Mucosa of rectum (tissue), 2 donors: ENCODE results near the gene NQO2.
"Not testable (repeated sequence)": the region's sequence is repeated elsewhere in the genome, so short reads cannot be mapped to it uniquely, and the experiment has no call there.

Experiments used
- H3K27ac ChIP-seq, 2 donors: one replicate each; pipeline ENCODE4 v1.7.0; 2013; ENCODE audit warnings: inconsistent platforms in 2 of 2, low read depth in 2 of 2, low read length in 2 of 2
- H3K27me3 ChIP-seq, 2 donors: one replicate each; pipeline ENCODE4 v1.7.0; 2013; ENCODE audit warnings: low read length in 2 of 2; ENCODE audit not compliant: control insufficient read depth in 2 of 2, insufficient read depth in 2 of 2
- H3K36me3 ChIP-seq, 2 donors: one replicate each; pipeline ENCODE4 v1.7.0; 2013; ENCODE audit warnings: low read length in 2 of 2; ENCODE audit not compliant: control insufficient read depth in 2 of 2, insufficient read depth in 2 of 2
- H3K4me1 ChIP-seq, 2 donors: one replicate each; pipeline ENCODE4 v1.7.0; 2013; ENCODE audit warnings: low read length in 2 of 2, mild to moderate bottlenecking in 1 of 2; ENCODE audit not compliant: control insufficient read depth in 2 of 2, insufficient read depth in 2 of 2
- H3K4me3 ChIP-seq, 2 donors: one replicate each; pipeline ENCODE4 v1.7.0; 2013; ENCODE audit warnings: low read length in 2 of 2
- H3K9ac ChIP-seq, 2 donors: one replicate each; pipeline ENCODE4 v1.7.0; 2013; ENCODE audit warnings: low read length in 2 of 2, low read depth in 1 of 2, mild to moderate bottlenecking in 1 of 2
- H3K9me3 ChIP-seq, 2 donors: one replicate each; pipeline ENCODE4 v1.7.0; 2013; ENCODE audit warnings: low read length in 2 of 2; ENCODE audit not compliant: control insufficient read depth in 2 of 2
- donor health status: healthy.
- donor health status: Normal muscosa, but diverticular disease.

The NQO2 gene

DNA sequence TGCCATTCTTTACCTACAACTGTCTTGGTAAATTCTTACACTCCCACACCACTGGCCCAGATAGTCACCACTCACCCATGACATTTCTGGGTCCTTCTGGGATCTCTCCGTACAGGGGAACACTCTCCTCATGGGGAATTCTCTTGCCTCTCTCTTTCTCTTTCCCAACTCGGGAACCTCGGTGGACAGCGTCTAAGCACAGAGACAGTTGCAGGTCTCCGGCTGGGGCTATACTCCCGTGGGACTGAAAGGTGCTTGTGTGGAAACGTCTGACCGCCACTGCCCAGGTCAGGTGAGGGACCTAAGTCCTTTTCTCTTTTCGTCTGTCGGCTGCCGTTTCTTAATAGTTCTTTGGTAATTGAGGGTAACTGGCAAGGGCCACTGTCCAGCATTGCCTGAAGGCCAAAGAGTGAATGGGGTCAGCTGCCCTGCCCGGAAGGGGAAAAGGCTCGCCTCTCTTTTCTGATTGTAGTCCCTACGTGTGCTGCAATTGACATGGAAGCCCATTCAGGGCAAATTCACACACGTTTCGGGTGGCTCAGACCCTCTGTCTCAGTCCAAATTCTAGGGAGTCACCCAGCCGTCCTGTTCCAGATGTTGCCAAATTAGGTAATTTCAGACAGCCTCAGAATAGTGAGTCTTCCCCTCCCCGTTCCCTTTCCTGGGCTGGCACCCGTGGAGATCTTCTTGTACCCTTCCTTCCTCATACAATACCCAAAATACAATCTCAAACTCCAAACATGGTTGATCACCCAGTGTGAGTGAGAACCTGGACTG lies 37.4 kb downstream of the NQO2 start:
- no peak overlapping the region for H3K27ac ChIP-seq
- H3K27me3 ChIP-seq = no peaks in the 10 kb centered on the region
- H3K4me1 ChIP-seq = no peaks in the 10 kb centered on the region
- H3K9ac ChIP-seq = no peak overlapping the region
- H3K4me3 ChIP-seq = no peak overlapping the region
- no peaks in the 10 kb centered on the region for H3K36me3 ChIP-seq
- H3K9me3 ChIP-seq = no peaks in the 10 kb centered on the region

DNA sequence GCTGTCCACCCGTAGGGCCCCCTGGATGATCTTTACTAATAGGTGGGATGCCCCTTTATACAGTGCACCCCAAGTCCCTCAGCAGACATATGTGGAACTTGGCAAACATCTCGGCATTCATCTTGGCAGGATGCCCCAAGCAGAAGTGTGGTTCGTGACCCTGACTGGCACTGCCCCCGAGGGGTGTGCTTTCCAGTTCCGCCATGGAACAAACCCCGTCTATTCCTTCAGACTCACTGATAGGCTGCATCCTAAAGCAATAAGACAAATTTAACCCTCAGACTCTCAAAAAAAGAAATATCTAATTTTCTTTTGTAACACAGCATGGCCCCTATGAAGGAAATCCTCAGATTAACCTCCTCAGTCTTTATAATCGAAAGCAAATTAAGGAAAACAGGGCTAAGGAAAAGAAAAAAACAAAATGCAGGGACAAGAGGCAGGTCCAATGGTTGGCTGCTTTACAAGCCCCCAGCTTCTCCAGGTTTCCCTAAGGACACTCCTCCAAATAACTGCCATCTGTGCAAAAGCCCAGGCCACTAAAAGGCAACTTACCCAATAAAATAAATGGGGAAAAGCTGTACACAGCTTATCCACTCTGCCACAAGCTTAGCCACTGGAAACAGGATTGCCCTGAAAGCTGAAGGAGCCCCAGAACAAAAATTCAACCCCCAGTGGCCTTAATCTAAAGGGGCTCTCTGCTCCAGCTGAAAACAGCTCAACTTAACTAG lies 38.1 kb downstream of the NQO2 start:
- H3K36me3 ChIP-seq = no peaks in the 10 kb centered on the region
- H3K27ac ChIP-seq = no peak overlapping the region
- no peaks in the 10 kb centered on the region for H3K4me1 ChIP-seq
- H3K4me3 ChIP-seq = no peak overlapping the region
- no peaks in the 10 kb centered on the region for H3K27me3 ChIP-seq
- no peaks in the 10 kb centered on the region for H3K9me3 ChIP-seq
- no peak overlapping the region for H3K9ac ChIP-seq

DNA sequence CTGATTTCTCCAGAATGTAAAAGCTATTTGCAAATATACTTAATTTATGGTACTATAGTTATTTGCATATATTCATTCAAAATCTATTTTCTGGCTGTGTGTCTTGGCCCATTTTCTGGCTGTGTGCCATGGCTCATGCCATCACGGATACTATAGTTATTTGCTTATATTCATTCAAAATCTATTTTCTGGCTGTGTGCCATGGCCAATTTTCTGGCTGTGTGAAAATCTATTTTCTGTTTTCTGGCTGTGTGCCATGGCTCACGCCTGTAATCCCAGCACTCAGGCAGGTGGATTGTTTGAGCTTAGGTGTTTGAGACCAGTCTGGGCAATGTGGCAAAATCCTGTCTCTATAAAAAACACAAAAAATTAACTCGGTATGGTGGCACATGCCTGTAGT lies 39.7 kb downstream of the NQO2 start:
- Histone ChIP-seq H3K4me3 (no peak overlapping the region), H3K27ac (no peak overlapping the region), H3K9me3 (no peaks in the 10 kb centered on the region), H3K9ac (no peak overlapping the region), H3K4me1 (no peaks in the 10 kb centered on the region), H3K36me3 (no peaks in the 10 kb centered on the region), H3K27me3 (no peaks in the 10 kb centered on the region)

DNA sequence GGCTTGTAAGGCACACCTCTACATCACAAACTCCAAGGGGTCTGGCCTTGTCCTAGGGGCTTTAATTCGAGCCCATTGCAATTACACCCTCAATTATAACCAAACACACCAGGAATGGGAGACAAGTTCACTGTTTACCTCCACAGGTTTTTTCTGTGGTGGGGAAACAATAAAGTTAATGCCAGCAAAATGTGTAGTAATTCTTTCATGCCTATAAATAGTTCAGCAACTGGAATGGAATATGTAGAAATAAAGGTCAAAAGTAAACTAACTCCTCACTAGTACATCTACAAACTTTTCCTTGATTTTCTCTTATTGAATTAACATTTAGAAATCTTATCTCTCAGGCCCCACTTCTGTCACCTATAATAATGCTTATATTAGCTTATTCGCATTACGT lies 41.5 kb downstream of the NQO2 start:
- Histone ChIP-seq H3K9me3 (no peaks in the 10 kb centered on the region), H3K4me1 (no peaks in the 10 kb centered on the region), H3K9ac (no peak overlapping the region), H3K27ac (no peak overlapping the region), H3K36me3 (no peaks in the 10 kb centered on the region), H3K4me3 (no peak overlapping the region), H3K27me3 (no peaks in the 10 kb centered on the region)

DNA sequence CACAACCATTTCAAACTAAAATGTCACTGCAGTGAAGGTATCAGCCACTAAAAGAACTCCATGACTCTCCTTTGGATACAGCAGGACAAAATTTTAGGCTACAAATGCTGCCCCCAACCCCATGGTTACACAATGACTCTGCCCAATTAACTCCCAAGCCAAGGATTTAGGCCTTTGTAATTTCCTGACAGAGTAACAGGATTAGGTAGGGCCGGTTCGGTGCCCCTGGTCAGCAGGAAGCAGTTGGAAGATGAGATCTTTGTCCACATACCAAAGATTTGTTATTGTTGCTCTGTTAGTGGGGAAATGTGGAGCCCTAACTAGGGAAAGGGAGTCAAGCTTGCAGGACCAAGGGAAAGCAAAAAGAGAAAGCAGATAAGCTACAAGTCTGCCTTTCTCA lies 41.9 kb downstream of the NQO2 start:
- Histone ChIP-seq H3K36me3 (no peaks in the 10 kb centered on the region), H3K9me3 (no peaks in the 10 kb centered on the region), H3K9ac (no peak overlapping the region), H3K4me3 (no peak overlapping the region), H3K4me1 (no peaks in the 10 kb centered on the region), H3K27ac (no peak overlapping the region), H3K27me3 (no peaks in the 10 kb centered on the region)

DNA sequence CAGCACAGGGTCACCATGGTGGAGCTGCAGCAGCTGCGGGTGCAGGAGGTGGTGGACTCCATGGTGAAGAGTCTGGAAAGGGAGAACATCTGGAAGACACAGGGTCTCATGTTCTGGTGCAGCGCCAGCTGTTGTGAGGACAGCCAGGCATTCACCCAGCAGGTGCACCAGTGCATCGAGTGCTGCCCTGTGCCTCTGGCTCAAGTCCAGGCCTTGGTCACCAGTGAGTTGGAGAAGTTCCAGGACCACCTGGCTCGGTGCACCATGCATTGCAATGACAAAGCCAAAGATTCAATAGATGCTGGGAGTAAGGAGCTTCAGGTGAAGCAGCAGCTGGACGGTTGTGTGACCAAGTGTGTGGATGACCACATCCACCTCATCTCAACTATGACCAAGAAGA lies 45.7 kb downstream of the NQO2 start:
- Histone ChIP-seq H3K27ac (no peak overlapping the region), H3K27me3 (no peaks in the 10 kb centered on the region), H3K9ac (no peak overlapping the region), H3K36me3 (no peaks in the 10 kb centered on the region), H3K4me1 (no peaks in the 10 kb centered on the region), H3K4me3 (no peak overlapping the region), H3K9me3 (no peaks in the 10 kb centered on the region)

DNA sequence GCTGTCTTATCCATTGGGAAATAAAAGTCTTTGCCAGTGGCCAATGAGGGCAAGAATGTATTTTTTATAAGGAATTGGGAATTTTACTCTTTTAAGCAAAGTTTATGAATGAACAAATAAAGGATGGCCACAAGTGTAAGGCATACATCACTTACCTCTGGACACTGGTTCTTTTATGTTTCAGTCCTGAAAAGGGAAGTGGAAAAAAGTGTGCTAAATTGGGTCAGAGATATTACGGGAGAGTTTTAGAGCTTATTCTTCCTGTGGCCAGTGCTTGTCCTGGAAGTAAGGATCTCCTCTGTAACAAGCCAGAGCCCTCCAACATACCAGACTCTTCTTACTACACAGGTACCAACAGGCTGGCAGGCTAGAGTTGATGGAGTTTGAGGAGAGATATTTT lies 46.1 kb downstream of the NQO2 start:
- no peaks in the 10 kb centered on the region for H3K36me3 ChIP-seq
- no peaks in the 10 kb centered on the region for H3K27me3 ChIP-seq
- H3K4me3 ChIP-seq = no peak overlapping the region
- no peak overlapping the region for H3K9ac ChIP-seq
- H3K9me3 ChIP-seq = no peaks in the 10 kb centered on the region
- H3K4me1 ChIP-seq = no peaks in the 10 kb centered on the region
- no peak overlapping the region for H3K27ac ChIP-seq

DNA sequence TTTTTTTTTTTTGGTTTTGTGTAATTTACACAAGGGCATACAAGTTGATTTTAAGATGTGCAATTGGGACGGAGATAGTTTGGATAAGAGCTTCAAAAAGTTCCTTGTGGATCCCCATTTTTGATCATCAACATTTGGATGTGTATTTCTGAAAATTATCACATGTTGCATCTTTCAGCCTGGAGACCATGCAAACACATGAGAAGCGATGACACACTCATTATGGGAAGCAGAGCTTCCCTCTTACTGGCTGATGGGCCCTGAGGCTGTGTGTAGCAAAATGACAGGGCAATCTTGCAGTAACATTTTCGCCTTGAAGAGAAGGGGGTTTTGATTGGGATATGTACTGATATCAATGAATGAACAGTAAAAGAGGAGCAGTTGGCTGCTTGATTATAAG lies 46.6 kb downstream of the NQO2 start:
- no peaks in the 10 kb centered on the region for H3K9me3 ChIP-seq
- no peaks in the 10 kb centered on the region for H3K36me3 ChIP-seq
- H3K4me1 ChIP-seq = no peaks in the 10 kb centered on the region
- H3K4me3 ChIP-seq = no peak overlapping the region
- no peaks in the 10 kb centered on the region for H3K27me3 ChIP-seq
- no peak overlapping the region for H3K9ac ChIP-seq
- H3K27ac ChIP-seq = no peak overlapping the region

DNA sequence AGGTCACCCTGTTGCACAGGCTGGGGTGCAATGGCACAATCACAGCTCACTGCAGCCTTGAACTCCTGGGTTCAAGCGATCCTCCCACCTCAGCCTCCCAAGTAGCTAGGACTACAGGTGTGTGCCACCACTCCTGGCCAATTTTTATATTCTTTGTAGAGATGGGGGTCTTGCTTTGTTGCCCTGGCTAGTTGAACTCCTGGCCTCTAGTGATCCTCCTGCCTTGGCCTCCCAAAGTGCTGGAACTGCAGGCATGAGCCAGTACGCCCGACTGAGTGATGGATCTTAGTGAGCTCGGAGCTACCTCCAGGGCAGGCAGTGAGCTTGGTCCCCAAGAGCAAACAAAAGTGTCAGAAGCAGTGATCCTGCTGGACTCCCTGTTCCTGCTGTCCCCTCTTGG lies 48.3 kb downstream of the NQO2 start:
- not testable (repeated sequence) for H3K9me3 ChIP-seq

DNA sequence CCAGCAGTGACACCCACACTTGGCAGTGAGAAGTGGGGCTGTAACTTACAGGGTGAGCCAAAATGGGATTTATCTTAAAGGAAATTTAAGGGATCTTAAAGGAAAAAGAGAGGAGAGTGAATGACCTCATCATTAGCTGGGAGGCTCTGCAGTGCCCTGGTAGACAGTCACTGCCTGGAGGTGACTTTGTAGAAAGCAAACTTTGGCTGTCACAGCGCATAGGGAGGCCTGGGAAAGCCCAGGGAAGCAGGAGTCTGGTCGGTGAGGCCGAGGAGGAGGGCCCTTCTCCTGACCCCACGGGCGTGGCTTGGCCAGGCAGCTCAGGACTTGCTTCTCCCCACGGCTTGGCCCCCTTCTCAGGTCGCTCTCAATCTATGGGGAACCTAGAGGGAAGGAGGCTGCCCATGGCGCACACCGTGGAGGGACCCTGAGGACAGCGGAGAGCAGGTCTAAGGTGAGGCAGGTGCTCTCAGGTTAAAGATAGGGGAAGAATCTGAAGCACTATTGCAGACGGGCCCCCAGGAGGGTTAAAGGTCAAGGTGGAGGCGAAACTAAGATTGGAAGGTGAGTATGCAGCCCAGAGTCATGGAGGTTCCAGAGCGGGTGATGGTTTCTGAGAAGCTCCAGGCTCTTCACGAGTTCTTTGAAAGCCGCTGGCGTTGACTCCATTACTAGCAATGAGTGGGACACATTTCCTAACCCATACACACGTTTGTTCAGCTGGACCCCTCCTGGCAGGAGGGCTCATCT lies 53.0 kb downstream of the NQO2 start:
- no peak overlapping the region for H3K9ac ChIP-seq
- peaks cover 4% of the 10 kb centered on the region in 2 donors for H3K4me1 ChIP-seq
- H3K4me3 ChIP-seq = peak overlapping the region; percentile 72
- H3K36me3 ChIP-seq = no peaks in the 10 kb centered on the region
- no peaks in the 10 kb centered on the region for H3K9me3 ChIP-seq
- no peaks in the 10 kb centered on the region for H3K27me3 ChIP-seq
- H3K27ac ChIP-seq = no peak overlapping the region

More for the DNA sequence above, 48.3 kb downstream of the NQO2 start:
- H3K27me3 ChIP-seq, H3K36me3 ChIP-seq, H3K27ac ChIP-seq, H3K9ac ChIP-seq, H3K4me3 ChIP-seq, H3K4me1 ChIP-seq: not testable (repeated sequence)
